RWPE1 (cell line): ENCODE data around the gene ARHGEF37.
A peak's percentile ranks its signal among the peaks of the same experiment; 100 is the strongest.
"Not testable (repeated sequence)": the region's sequence is repeated elsewhere in the genome, so short reads cannot be mapped to it uniquely, and the experiment has no call there.

Experiments
- CTCF ChIA-PET: fragments of 350-600 bp; sonication (Branson Sonifier 250); formaldehyde crosslinking; extraction: SDS; loops from one replicate; lab custom pipeline; 2021; lab: Yijun Ruan, JAX
- POLR2A ChIA-PET: fragments of 400-600 bp; formaldehyde crosslinking; extraction: SDS; loops from one replicate; lab custom pipeline; 2020; ENCODE audit warnings: antibody characterized with exemption; ENCODE audit not compliant: low non-redundant PET; lab: Yijun Ruan, JAX
- DNase-seq: peaks from one replicate; pipeline ENCODE4 v3.0.0; 2012; ENCODE audit warnings: low spot score
- H3K27ac ChIP-seq: fragments of 450-650 bp; 2 replicates; pipeline ENCODE4 v1.5.1; 2017
- TF ChIP-seq, protein P1 (sequence below): fragments of 450-650 bp; conservative IDR thresholded peaks from 2 replicates; pipeline ENCODE4 v1.5.1; 2017; ENCODE audit warnings: low read depth, mild to moderate bottlenecking

The ARHGEF37 gene

DNA sequence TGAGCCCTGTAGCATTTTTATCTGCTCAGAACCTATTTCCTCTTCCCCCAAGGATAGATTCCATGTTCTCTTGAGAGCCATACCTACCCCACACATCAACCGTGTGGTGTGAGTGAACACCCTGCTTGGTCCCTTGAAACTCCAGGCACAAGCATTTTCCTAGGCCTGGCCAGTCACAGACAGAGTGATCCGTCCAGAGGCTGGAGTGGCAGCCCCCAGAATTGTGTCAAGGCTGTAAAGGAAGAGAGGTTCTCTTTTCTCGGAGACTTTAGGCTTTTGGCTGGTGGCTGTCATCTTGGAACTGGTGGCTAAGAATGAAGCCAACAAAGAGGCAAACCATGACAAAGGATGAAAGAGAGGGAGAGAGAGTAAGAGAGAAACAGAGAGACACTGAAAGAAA is 66.0 kb downstream of the ARHGEF37 start:
- DNase-seq = no peak
- ChIA-PET POLR2A (no interaction called here), CTCF (interaction anchor here (0.6 to 0.7 kb wide), 3 partner anchors 10 to 181 kb away, joined by 3 to 4 read pairs (median 4); no protein-coding TSS in a partner anchor)
- TF ChIP-seq, protein P1, sequence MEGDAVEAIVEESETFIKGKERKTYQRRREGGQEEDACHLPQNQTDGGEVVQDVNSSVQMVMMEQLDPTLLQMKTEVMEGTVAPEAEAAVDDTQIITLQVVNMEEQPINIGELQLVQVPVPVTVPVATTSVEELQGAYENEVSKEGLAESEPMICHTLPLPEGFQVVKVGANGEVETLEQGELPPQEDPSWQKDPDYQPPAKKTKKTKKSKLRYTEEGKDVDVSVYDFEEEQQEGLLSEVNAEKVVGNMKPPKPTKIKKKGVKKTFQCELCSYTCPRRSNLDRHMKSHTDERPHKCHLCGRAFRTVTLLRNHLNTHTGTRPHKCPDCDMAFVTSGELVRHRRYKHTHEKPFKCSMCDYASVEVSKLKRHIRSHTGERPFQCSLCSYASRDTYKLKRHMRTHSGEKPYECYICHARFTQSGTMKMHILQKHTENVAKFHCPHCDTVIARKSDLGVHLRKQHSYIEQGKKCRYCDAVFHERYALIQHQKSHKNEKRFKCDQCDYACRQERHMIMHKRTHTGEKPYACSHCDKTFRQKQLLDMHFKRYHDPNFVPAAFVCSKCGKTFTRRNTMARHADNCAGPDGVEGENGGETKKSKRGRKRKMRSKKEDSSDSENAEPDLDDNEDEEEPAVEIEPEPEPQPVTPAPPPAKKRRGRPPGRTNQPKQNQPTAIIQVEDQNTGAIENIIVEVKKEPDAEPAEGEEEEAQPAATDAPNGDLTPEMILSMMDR = no peak
- H3K27ac ChIP-seq = no peak overlapping the region

DNA sequence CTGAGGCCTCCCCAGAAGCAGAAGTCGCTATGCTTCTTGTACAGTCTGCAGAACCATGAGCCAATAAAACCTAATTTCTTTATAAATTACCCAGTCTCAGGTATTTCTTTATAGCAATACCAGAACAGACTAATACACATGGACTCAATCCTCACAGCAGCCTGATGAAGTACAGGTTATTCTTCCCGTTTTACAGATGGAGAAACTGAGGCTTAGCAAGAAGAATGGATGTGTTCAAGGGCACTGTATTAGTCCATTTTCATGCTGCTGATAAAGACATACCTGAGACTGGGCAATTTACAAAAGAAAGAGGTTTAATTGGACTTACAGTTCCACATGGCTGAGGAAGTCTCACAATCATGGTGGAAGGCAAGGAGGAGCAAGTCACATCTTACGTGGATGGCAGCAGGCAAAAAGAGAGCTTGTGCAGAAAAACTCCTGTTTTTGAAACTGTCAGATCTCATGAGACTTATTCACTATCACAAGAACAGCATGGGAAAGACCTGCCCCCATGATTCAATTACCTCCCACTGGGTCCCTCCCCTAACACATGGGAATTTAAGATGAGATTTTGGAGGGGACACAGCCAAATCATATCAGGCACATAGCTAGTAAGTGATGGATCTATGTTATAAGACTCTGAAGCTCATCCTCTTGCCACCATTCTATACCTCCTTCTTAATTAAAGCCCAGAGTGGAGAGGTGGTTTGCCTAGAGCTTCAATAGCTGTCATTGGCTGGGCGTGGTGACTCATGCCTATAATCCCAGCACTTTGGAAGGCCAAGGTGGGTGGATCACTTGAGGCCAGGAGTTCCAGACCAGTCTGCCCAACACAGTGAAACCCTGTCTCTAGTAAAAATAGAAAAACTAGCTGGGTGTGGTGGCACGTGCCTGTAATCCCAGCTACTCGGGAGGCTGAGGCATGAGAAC is 67.4 kb downstream of the ARHGEF37 start:
- DNase-seq, POLR2A ChIA-PET, H3K27ac ChIP-seq: not testable (repeated sequence)
- CTCF ChIA-PET = interaction anchor here (0.9 kb wide), 1 partner anchor 186 kb away, joined by 3 read pairs; no protein-coding TSS in a partner anchor

- DNase-seq, H3K27ac ChIP-seq, POLR2A ChIA-PET, CTCF ChIA-PET: not testable (repeated sequence)
These were observed 68.4 kb downstream of the ARHGEF37 start for GRCh38 chr5:149649730-149650129.

DNA sequence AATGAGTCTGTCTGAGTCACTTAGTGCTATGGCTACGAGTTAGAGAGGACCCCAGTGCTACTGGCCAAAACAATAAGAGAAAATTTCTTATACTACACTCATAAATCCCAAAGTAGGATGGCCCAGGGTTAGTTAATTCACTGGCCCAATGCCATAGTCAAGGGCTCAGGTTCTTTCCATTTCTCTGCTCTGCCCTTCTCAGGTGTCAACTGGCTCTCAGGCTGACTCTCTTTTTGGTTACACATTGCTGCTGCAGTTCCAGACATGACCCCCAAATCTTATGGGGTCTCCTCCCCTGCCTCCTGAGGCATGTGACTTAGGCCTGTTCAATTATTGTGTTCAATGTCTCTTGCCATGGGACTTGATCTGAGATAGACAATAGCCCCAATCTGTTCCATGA is 70.4 kb downstream of the ARHGEF37 start:
- no peak for DNase-seq
- ChIA-PET POLR2A (no interaction called here), CTCF (no interaction called here)
- TF ChIP-seq, protein P1 = no peak
- no peak overlapping the region for H3K27ac ChIP-seq

GRCh38 chr5:149652697-149653096 is 71.4 kb downstream of the ARHGEF37 start:
- ChIA-PET CTCF (no interaction called here), POLR2A (no interaction called here)
- TF ChIP-seq, protein P1 = no peak
- no peak for DNase-seq
- H3K27ac ChIP-seq = no peak overlapping the region

GRCh38 chr5:149654231-149654630 is 72.9 kb downstream of the ARHGEF37 start:
- TF ChIP-seq, protein P1 = no peak
- peak overlapping the region; percentile 1; the same call in 1 of the 2 replicates for H3K27ac ChIP-seq
- ChIA-PET CTCF (interaction anchor here (0.9 to 1.0 kb wide), 3 partner anchors 13 to 199 kb away, joined by 4 read pairs; no protein-coding TSS in a partner anchor), POLR2A (no interaction called here)
- DNase-seq = no peak

DNA sequence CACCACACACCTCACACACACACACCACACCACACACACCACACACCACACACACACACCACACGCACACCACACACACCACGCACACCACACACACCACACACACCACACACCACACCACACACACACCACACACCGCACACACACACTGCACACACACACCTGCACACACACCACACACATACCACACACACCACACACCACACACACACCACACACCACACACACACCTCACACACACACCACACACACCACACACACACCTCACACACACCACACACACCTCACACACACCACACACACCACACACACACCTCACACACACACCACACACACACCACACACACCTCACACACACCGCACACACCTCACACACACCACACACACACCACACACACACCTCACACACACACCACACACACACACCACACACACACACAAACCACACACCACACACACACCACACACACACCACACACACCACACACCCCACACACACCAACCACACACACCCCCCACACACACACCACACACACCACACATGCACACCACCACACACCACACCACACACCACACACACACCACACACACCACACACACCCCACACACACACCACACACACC is 73.7 kb downstream of the ARHGEF37 start:
- CTCF ChIA-PET = interaction anchor here (0.9 kb wide), 1 partner anchor 198 kb away, joined by 4 read pairs; no protein-coding TSS in a partner anchor

More for the DNA sequence above, 73.7 kb downstream of the ARHGEF37 start:
- TF ChIP-seq, protein P1 = no peak
- POLR2A ChIA-PET = no interaction called here
- H3K27ac ChIP-seq = no peak overlapping the region
- no peak for DNase-seq
